DND-41 (cell line): Measurements from ENCODE around the gene LHPP.

Experiments used
- ATAC-seq: fragments of 200-7000 bp; cut with Tn5 transposase; 3 replicates; pipeline ENCODE4 v1.9.1; 2021; ENCODE audit warnings: low read depth; ENCODE audit not compliant: insufficient read depth
- DNase-seq: peaks from one replicate; pipeline ENCODE4 v3.0.0-alpha.2; 2020
- H2AFZ ChIP-seq: 2 replicates; pipeline ENCODE4 v1.6.0; 2012; ENCODE audit warnings: low read depth, low read length
- H3K27ac ChIP-seq: 2 replicates; pipeline ENCODE4 v1.5.1; 2012; ENCODE audit warnings: low read length, inconsistent platforms
- H3K27me3 ChIP-seq: fragments of 200-600 bp; sonication (generic); 2 replicates; pipeline ENCODE4 v1.6.0; 2012; ENCODE audit warnings: low read length, mild to moderate bottlenecking, inconsistent platforms; ENCODE audit not compliant: insufficient read depth, poor library complexity
- H3K36me3 ChIP-seq: 2 replicates; pipeline ENCODE4 v1.5.1; 2012; ENCODE audit warnings: low read length, inconsistent platforms; ENCODE audit not compliant: insufficient read depth
- H3K4me1 ChIP-seq: 2 replicates; pipeline ENCODE4 v1.5.1; 2012; ENCODE audit warnings: mild to moderate bottlenecking, low read length; ENCODE audit not compliant: insufficient read depth
- H3K4me2 ChIP-seq: 2 replicates; pipeline ENCODE4 v1.6.0; 2012; ENCODE audit warnings: mild to moderate bottlenecking, moderate library complexity, low read length, inconsistent platforms; ENCODE audit not compliant: insufficient read depth
- H3K4me3 ChIP-seq, 2 experiments: fragments of 200-600 bp in 1 of 2; shearing (Covaris generic) in 1 of 2; 2 replicates each; pipeline ENCODE4 v1.5.1; 2012 to 2016; ENCODE audit warnings: inconsistent platforms in 2 of 2, low read length in 2 of 2, mild to moderate bottlenecking in 2 of 2, low read depth in 1 of 2, moderate library complexity in 1 of 2
- H3K79me2 ChIP-seq: 2 replicates; pipeline ENCODE4 v1.6.0; 2012; ENCODE audit warnings: low read length, inconsistent platforms; ENCODE audit not compliant: insufficient read depth
- H3K9ac ChIP-seq: 2 replicates; pipeline ENCODE4 v1.6.0; 2012; ENCODE audit warnings: low read depth, mild to moderate bottlenecking, inconsistent platforms, low read length, moderate library complexity
- H3K9me3 ChIP-seq: 2 replicates; pipeline ENCODE4 v1.5.1; 2012; ENCODE audit warnings: low read length, moderate library complexity, mild to moderate bottlenecking, inconsistent platforms; ENCODE audit not compliant: insufficient read depth, severe bottlenecking
- H4K20me1 ChIP-seq: 2 replicates; pipeline ENCODE4 v1.6.0; 2012; ENCODE audit warnings: low read length; ENCODE audit not compliant: insufficient read depth
- EZH2 ChIP-seq: IDR thresholded peaks from 3 replicates; pipeline ENCODE4 v1.6.1; 2012; ENCODE audit warnings: borderline replicate concordance, low read depth, mild to moderate bottlenecking, moderate library complexity, low read length, inconsistent platforms; ENCODE audit not compliant: severe bottlenecking
- TF ChIP-seq, protein P1 (sequence below): IDR thresholded peaks from 2 replicates; pipeline ENCODE4 v1.5.1; 2012; ENCODE audit warnings: borderline replicate concordance, low read length, moderate library complexity, mild to moderate bottlenecking; ENCODE audit not compliant: poor library complexity, severe bottlenecking; ENCODE audit errors: extremely low read depth

LHPP gene

DNA sequence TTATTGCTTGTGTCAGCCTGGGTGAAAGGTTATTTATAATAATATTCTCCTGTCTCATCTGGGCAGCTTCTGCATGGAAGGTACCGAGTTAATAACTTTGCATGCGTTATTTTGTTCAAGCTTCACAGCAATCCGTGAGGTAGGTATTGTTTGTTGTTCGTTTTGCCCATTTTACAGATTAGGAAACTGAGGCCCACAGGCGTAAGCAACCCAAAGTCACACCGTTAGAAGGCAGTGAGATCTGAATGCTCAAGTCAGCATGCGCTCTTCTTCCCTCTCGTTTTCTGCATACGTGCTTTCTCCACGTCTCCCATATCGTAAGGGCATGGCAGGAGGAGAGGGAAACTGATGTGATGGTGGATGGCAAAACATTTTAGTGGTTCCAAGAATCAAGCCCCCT lies 34.1 kb downstream of the LHPP start:
- no peak overlapping the region for H2AFZ ChIP-seq
- DNase-seq, result no peak
- ATAC-seq, result no peak
- no peak overlapping the region for H3K9ac ChIP-seq
- no peak overlapping the region for H3K27ac ChIP-seq
- no peaks in the 10 kb centered on the region for H3K27me3 ChIP-seq
- H4K20me1 ChIP-seq, result 0 out of 2 replicates have a peak, but pooled peaks cover 3% of the 10 kb centered on the region
- peaks cover 2% of the 10 kb centered on the region for H3K9me3 ChIP-seq
- no peaks in the 10 kb centered on the region for H3K4me1 ChIP-seq
- H3K4me2 ChIP-seq, result no peak overlapping the region
- no peaks in the 10 kb centered on the region for H3K79me2 ChIP-seq
- H3K36me3 ChIP-seq, result peaks cover 4% of the 10 kb centered on the region; the same call in 1 of the 2 replicates
- TF ChIP-seq EZH2, result no peak
- TF ChIP-seq, protein P1, sequence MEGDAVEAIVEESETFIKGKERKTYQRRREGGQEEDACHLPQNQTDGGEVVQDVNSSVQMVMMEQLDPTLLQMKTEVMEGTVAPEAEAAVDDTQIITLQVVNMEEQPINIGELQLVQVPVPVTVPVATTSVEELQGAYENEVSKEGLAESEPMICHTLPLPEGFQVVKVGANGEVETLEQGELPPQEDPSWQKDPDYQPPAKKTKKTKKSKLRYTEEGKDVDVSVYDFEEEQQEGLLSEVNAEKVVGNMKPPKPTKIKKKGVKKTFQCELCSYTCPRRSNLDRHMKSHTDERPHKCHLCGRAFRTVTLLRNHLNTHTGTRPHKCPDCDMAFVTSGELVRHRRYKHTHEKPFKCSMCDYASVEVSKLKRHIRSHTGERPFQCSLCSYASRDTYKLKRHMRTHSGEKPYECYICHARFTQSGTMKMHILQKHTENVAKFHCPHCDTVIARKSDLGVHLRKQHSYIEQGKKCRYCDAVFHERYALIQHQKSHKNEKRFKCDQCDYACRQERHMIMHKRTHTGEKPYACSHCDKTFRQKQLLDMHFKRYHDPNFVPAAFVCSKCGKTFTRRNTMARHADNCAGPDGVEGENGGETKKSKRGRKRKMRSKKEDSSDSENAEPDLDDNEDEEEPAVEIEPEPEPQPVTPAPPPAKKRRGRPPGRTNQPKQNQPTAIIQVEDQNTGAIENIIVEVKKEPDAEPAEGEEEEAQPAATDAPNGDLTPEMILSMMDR, result no peak
- no peak overlapping the region for H3K4me3 ChIP-seq

DNA sequence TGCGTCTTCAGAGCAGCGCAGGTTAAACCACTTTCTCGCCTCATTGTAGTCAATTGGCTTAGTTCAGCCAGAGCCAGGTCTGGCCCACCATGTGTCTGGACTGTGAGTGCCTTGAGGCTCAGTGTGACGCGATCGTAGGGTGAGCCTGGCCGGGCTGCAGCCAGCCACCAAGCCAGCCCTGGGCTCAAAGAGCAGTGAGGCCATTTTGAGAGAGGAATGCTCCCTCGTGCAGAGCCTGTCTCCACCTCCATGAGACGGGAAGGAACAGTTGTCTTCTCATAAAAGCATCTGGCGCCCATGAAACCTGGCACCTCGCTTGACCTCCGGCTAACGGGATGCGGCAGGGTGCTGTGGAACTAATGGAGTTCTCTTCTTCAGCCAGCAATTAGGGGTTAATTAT lies 34.5 kb downstream of the LHPP start:
- Histone ChIP-seq H3K9ac (no peak overlapping the region), H2AFZ (no peak overlapping the region), H3K4me2 (no peak overlapping the region), H4K20me1 (0 out of 2 replicates have a peak, but pooled peaks cover 3% of the 10 kb centered on the region), H3K4me1 (no peaks in the 10 kb centered on the region), H3K27ac (no peak overlapping the region), H3K9me3 (peaks cover 6% of the 10 kb centered on the region), H3K27me3 (no peaks in the 10 kb centered on the region), H3K4me3 (no peak overlapping the region), H3K79me2 (no peaks in the 10 kb centered on the region), H3K36me3 (peaks cover 7% of the 10 kb centered on the region)
- TF ChIP-seq, protein P1, result no peak
- no peak for TF ChIP-seq EZH2
- ATAC-seq (no peak), DNase-seq (no peak)

DNA sequence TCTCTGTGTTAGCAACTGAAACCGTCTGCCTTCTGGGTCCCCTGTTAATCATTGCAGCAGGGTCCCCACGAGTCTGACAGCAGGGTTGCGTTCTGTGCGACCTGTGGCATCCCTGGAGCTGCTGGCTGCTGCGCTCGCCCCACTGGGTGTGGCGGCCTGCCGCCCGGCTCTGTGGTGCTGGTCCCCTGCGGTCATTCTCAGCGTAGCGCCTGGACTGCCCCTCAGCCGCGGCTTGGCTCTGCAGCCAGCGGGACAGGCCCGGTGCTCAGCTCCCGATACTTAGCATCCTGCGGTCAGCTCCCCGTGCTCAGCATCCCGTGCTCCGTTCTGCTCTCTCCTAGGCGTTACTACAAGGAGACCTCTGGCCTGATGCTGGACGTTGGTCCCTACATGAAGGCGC lies 35.0 kb downstream of the LHPP start:
- no peak overlapping the region for H2AFZ ChIP-seq
- H3K36me3 ChIP-seq, result peaks cover 7% of the 10 kb centered on the region
- no peak overlapping the region for H3K4me3 ChIP-seq
- no peak overlapping the region for H3K27ac ChIP-seq
- H3K4me1 ChIP-seq, result no peaks in the 10 kb centered on the region
- ATAC-seq, result no peak
- H3K9ac ChIP-seq, result no peak overlapping the region
- H3K79me2 ChIP-seq, result no peaks in the 10 kb centered on the region
- H4K20me1 ChIP-seq, result 0 out of 2 replicates have a peak, but pooled peaks cover 3% of the 10 kb centered on the region
- H3K9me3 ChIP-seq, result peaks cover 6% of the 10 kb centered on the region
- H3K27me3 ChIP-seq, result no peaks in the 10 kb centered on the region
- TF ChIP-seq EZH2, result no peak
- TF ChIP-seq, protein P1, result no peak
- DNase-seq, result no peak
- no peak overlapping the region for H3K4me2 ChIP-seq
